ENCODE data around the gene EEF1AKMT3. TPM values are rescaled to one million over a fixed set of nuclear protein-coding genes. Genes with fewer than 3 reads are reported as not detected.
A peak's percentile ranks its signal among the peaks of the same experiment; 100 is the strongest.

The EEF1AKMT3 gene
- total RNA-seq, 1 donor: 6.9 TPM

- H3K4me3 ChIP-seq (ENCODE audit: low read depth, low read length): no peak overlapping the region
- no peak for DNase-seq (ENCODE audit: low read depth)
- TF ChIP-seq, protein P1, sequence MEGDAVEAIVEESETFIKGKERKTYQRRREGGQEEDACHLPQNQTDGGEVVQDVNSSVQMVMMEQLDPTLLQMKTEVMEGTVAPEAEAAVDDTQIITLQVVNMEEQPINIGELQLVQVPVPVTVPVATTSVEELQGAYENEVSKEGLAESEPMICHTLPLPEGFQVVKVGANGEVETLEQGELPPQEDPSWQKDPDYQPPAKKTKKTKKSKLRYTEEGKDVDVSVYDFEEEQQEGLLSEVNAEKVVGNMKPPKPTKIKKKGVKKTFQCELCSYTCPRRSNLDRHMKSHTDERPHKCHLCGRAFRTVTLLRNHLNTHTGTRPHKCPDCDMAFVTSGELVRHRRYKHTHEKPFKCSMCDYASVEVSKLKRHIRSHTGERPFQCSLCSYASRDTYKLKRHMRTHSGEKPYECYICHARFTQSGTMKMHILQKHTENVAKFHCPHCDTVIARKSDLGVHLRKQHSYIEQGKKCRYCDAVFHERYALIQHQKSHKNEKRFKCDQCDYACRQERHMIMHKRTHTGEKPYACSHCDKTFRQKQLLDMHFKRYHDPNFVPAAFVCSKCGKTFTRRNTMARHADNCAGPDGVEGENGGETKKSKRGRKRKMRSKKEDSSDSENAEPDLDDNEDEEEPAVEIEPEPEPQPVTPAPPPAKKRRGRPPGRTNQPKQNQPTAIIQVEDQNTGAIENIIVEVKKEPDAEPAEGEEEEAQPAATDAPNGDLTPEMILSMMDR (IDR thresholded peaks at IDR 0.05; ENCODE audit: insufficient read depth, low read depth, low read length): no peak
Measured at GRCh38 chr12:57783861-57784260, 11.4 kb downstream of the EEF1AKMT3 start.

DNA sequence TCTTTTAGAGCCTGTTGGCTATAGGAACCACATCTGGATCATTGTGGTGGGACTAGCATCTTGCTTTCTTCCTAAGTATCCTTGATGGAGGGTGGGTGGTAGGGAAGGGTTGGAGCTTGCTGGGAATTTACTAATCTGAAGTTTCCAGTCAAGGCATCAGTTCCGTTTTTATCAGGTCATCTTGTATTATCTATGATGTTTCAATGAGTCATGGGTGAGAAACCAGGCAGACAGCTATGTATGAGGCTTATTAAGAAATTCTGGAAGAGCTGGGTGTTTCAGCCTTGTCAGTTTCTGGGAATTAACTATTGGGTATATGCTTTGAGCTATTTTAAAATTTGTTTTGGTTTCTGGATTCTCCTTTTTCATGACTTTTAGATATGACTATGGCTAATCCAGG, 21.5 kb downstream of the EEF1AKMT3 start:
- no peak overlapping the region for H3K4me3 ChIP-seq (ENCODE audit: low read depth, low read length)
- peak; percentile 90 for DNase-seq (ENCODE audit: low read depth)
- TF ChIP-seq, protein P1 (IDR thresholded peaks at IDR 0.05; ENCODE audit: insufficient read depth, low read depth, low read length): no peak

GRCh38 chr12:57795354-57795753, 22.9 kb downstream of the EEF1AKMT3 start:
- no peak overlapping the region for H3K4me3 ChIP-seq (ENCODE audit: low read depth, low read length)
- DNase-seq (ENCODE audit: low read depth): no peak
- TF ChIP-seq, protein P1 (IDR thresholded peaks at IDR 0.05; ENCODE audit: insufficient read depth, low read depth, low read length): no peak

GRCh38 chr12:57796996-57797395, 24.6 kb downstream of the EEF1AKMT3 start:
- no peak for DNase-seq (ENCODE audit: low read depth)
- TF ChIP-seq, protein P1 (IDR thresholded peaks at IDR 0.05; ENCODE audit: insufficient read depth, low read depth, low read length): no peak
- no peak overlapping the region for H3K4me3 ChIP-seq (ENCODE audit: low read depth, low read length)

DNA sequence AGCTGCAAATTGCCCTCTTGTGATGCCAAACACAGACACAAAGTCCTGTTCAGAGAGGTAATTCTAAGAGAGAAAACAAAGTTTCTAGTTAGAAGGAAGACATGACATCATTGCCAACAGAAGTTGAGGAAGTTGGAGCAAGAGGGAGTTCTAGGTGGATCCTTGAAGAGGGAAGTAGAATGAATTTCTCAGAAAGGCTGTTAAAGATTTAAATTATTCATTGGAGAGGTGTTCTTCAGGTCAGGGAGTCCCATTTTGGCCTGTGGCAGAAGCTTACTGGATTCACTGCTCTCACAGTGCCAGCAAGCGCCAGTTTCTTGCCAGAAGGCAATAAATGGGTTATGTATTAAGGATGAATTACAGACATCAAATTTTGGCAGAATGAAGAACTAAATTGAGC, 25.5 kb downstream of the EEF1AKMT3 start:
- TF ChIP-seq, protein P1 (IDR thresholded peaks at IDR 0.05; ENCODE audit: insufficient read depth, low read depth, low read length): no peak
- no peak overlapping the region for H3K4me3 ChIP-seq (ENCODE audit: low read depth, low read length)
- no peak for DNase-seq (ENCODE audit: low read depth)

GRCh38 chr12:57800965-57801364, 28.6 kb downstream of the EEF1AKMT3 start:
- no peak for DNase-seq (ENCODE audit: low read depth)
- TF ChIP-seq, protein P1 (IDR thresholded peaks at IDR 0.05; ENCODE audit: insufficient read depth, low read depth, low read length): no peak
- H3K4me3 ChIP-seq (ENCODE audit: low read depth, low read length): no peak overlapping the region

DNA sequence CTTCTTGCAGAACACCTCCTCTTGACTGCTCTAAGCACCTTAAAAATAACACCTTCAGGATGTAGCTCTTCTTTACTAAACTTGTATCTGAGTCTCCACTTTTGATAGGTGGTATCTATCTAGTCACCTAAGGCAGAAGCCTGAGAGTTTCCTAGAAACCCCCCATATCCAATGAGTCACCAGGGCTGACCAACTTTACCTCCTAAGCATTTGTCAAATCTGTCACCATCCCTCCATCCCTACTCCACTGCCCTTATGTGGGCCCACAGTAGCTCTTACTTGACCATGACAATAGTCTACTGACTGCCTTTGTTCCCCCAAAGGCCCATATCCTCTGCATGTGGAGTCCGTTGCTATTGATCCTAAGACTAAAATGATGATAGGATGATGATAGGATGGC, 30.2 kb downstream of the EEF1AKMT3 start:
- TF ChIP-seq, protein P1 (IDR thresholded peaks at IDR 0.05; ENCODE audit: insufficient read depth, low read depth, low read length): no peak
- DNase-seq (ENCODE audit: low read depth): no peak

More for the DNA sequence above, 30.2 kb downstream of the EEF1AKMT3 start:
- H3K4me3 ChIP-seq (ENCODE audit: low read depth, low read length): no peak overlapping the region
